ENCODE data around the gene HSD17B13.

The HSD17B13 gene

GRCh38 chr4:87283151-87283550, 39.5 kb downstream of the HSD17B13 start:
- no peak for TF ChIP-seq CTCF (IDR thresholded peaks at IDR 0.05; ENCODE audit: low read depth, low read length, missing control alignments)
- no peak for DNase-seq (ENCODE audit: extremely low read depth, low read depth)
- no peak overlapping the region for H3K4me3 ChIP-seq (replicated peaks; ENCODE audit: low read depth, low read length)

- no peak for TF ChIP-seq CTCF (IDR thresholded peaks at IDR 0.05; ENCODE audit: low read depth, low read length, missing control alignments)
- H3K4me3 ChIP-seq (replicated peaks; ENCODE audit: low read depth, low read length) = no peak overlapping the region
- DNase-seq (ENCODE audit: extremely low read depth, low read depth) = no peak
These were observed 41.1 kb downstream of the HSD17B13 start for GRCh38 chr4:87281603-87282002.

- no peak for DNase-seq (ENCODE audit: extremely low read depth, low read depth)
- no peak for TF ChIP-seq CTCF (IDR thresholded peaks at IDR 0.05; ENCODE audit: low read depth, low read length, missing control alignments)
- no peak overlapping the region for H3K4me3 ChIP-seq (replicated peaks; ENCODE audit: low read depth, low read length)
These were observed 44.3 kb downstream of the HSD17B13 start for GRCh38 chr4:87278335-87278794.

GRCh38 chr4:87275311-87275710, 47.4 kb downstream of the HSD17B13 start:
- no peak for TF ChIP-seq CTCF (IDR thresholded peaks at IDR 0.05; ENCODE audit: low read depth, low read length, missing control alignments)
- DNase-seq (ENCODE audit: extremely low read depth, low read depth) = no peak
- H3K4me3 ChIP-seq (replicated peaks; ENCODE audit: low read depth, low read length) = no peak overlapping the region

- H3K4me3 ChIP-seq (replicated peaks; ENCODE audit: low read depth, low read length) = no peak overlapping the region
- no peak for TF ChIP-seq CTCF (IDR thresholded peaks at IDR 0.05; ENCODE audit: low read depth, low read length, missing control alignments)
- no peak for DNase-seq (ENCODE audit: extremely low read depth, low read depth)
These were observed 47.9 kb downstream of the HSD17B13 start for GRCh38 chr4:87274803-87275202.

GRCh38 chr4:87274327-87274726, 48.4 kb downstream of the HSD17B13 start:
- no peak for TF ChIP-seq CTCF (IDR thresholded peaks at IDR 0.05; ENCODE audit: low read depth, low read length, missing control alignments)
- DNase-seq (ENCODE audit: extremely low read depth, low read depth) = no peak
- no peak overlapping the region for H3K4me3 ChIP-seq (replicated peaks; ENCODE audit: low read depth, low read length)

- DNase-seq (ENCODE audit: extremely low read depth, low read depth) = no peak
- no peak overlapping the region for H3K4me3 ChIP-seq (replicated peaks; ENCODE audit: low read depth, low read length)
- no peak for TF ChIP-seq CTCF (IDR thresholded peaks at IDR 0.05; ENCODE audit: low read depth, low read length, missing control alignments)
These were observed 51.9 kb downstream of the HSD17B13 start for GRCh38 chr4:87270825-87271224.

Data from HFF-Myc (cell line).